A204.1 (cell line): ENCODE data around the gene ABHD6.
"Not testable (repeated sequence)": the region's sequence is repeated elsewhere in the genome, so short reads cannot be mapped to it uniquely, and the experiment has no call there.

Source experiments
- FAIRE-seq: peaks from 2 replicates; lab custom pipeline; 2012; peaks lifted over from hg19 to GRCh38; lab: Jason Lieb, UNC

ABHD6 gene

GRCh38 chr3:58210761-58211460, 26.7 kb upstream of the ABHD6 start, which contains the start of gene DNASE1L3:
Gene DNASE1L3, minus strand, starts transcription at chr3:58210972. Its CDS starts 66 bp downstream, at chr3:58210906.
- FAIRE-seq = no peak

GRCh38 chr3:58214484-58215316, 22.9 kb upstream of the ABHD6 start:
- no peak for FAIRE-seq

GRCh38 chr3:58215317-58216025, 22.1 kb upstream of the ABHD6 start:
- no peak for FAIRE-seq

GRCh38 chr3:58216496-58217195, 20.9 kb upstream of the ABHD6 start:
- FAIRE-seq = no peak

- FAIRE-seq = no peak
Observed at GRCh38 chr3:58217209-58217811, 20.3 kb upstream of the ABHD6 start.

- no peak for FAIRE-seq
Observed at GRCh38 chr3:58218904-58219303, 18.7 kb upstream of the ABHD6 start.

- FAIRE-seq = no peak
Observed at GRCh38 chr3:58222161-58222724, 15.3 kb upstream of the ABHD6 start.

GRCh38 chr3:58223855-58224254, 13.7 kb upstream of the ABHD6 start:
- no peak for FAIRE-seq

GRCh38 chr3:58227933-58228332, 9.7 kb upstream of the ABHD6 start:
- not testable (repeated sequence) for FAIRE-seq

GRCh38 chr3:58230876-58231552, 6.6 kb upstream of the ABHD6 start:
- no peak for FAIRE-seq

- FAIRE-seq = no peak
Observed at GRCh38 chr3:58231666-58232065, 5.9 kb upstream of the ABHD6 start.

- FAIRE-seq = no peak
Observed at GRCh38 chr3:58234516-58234931, 3.1 kb upstream of the ABHD6 start.

- no peak for FAIRE-seq
Observed at GRCh38 chr3:58235970-58236369, 1.6 kb upstream of the ABHD6 start.

GRCh38 chr3:58236527-58237237, 910 bp upstream of the ABHD6 start:
- no peak for FAIRE-seq

GRCh38 chr3:58237941-58238681, 519 bp downstream of the ABHD6 start:
- FAIRE-seq = no peak

GRCh38 chr3:58238830-58239229, 1.2 kb downstream of the ABHD6 start:
- no peak for FAIRE-seq

GRCh38 chr3:58241306-58242044, 3.9 kb downstream of the ABHD6 start:
- FAIRE-seq = no peak

- FAIRE-seq = no peak
Observed at GRCh38 chr3:58242340-58242739, 4.7 kb downstream of the ABHD6 start.

- FAIRE-seq = not testable (repeated sequence)
Observed at GRCh38 chr3:58242860-58243259, 5.3 kb downstream of the ABHD6 start.
